SK-N-SH (cell line): ENCODE data around the gene ULK1. TPM values are rescaled to one million over a fixed set of nuclear protein-coding genes. Genes with fewer than 3 reads are reported as not detected.

Source experiments
- CTCF ChIA-PET: fragments of 300-600, 350-600 bp; formaldehyde crosslinking; extraction: SDS; loops from one replicate; lab custom pipeline; 2021; lab: Yijun Ruan, JAX
- POLR2A ChIA-PET: fragments of 350-600 bp; sonication (Branson Sonifier 250); formaldehyde crosslinking; extraction: SDS; loops from one replicate; lab custom pipeline; 2020; ENCODE audit warnings: antibody characterized with exemption, inconsistent platforms; lab: Yijun Ruan, JAX
- DNase-seq: peaks from one replicate; pipeline ENCODE4 v3.0.0; 2012
- H2AFZ ChIP-seq: fragments of 200-600 bp; sonication (generic); 2 replicates; pipeline ENCODE4 v1.8.1; 2016; ENCODE audit warnings: antibody characterized with exemption, mild to moderate bottlenecking, low read depth
- H3F3A ChIP-seq: fragments of 200-600 bp; sonication (generic); replicated peaks from 2 replicates; pipeline ENCODE3; 2016; ENCODE audit warnings: antibody characterized with exemption, mild to moderate bottlenecking; ENCODE audit not compliant: insufficient read depth
- H3K27ac ChIP-seq, 2 experiments: fragments of 200-500 bp in 1 of 2; fragments of 200-600 bp in 1 of 2; sonication (Bioruptor generic) in 1 of 2; sonication (generic), shearing (Covaris generic) in 1 of 2; 2 replicates each; pipeline versions ENCODE4 v1.5.1 to v1.6.1; 2014 to 2016; ENCODE audit warnings: low read depth in 2 of 2, inconsistent platforms in 1 of 2, low read length in 1 of 2, mild to moderate bottlenecking in 1 of 2, mixed read lengths in 1 of 2
- H3K27me3 ChIP-seq: fragments of 200-600 bp; sonication (generic), shearing (Covaris generic); 2 replicates; pipeline ENCODE4 v1.6.1; 2016; ENCODE audit warnings: mixed run types; ENCODE audit not compliant: insufficient read depth
- H3K36me3 ChIP-seq, 2 experiments: fragments of 200-500 bp in 1 of 2; fragments of 200-600 bp in 1 of 2; sonication (Bioruptor generic) in 1 of 2; sonication (generic) in 1 of 2; replicated peaks in 1 of 2; 2 replicates each; pipeline versions ENCODE3 to v1.5.1; 2014 to 2016; ENCODE audit warnings: low read length in 1 of 2, mild to moderate bottlenecking in 1 of 2; ENCODE audit not compliant: insufficient read depth in 2 of 2, control insufficient read depth in 1 of 2
- H3K4me1 ChIP-seq, 2 experiments: fragments of 200-500 bp in 1 of 2; fragments of 200-600 bp in 1 of 2; sonication (Bioruptor generic) in 1 of 2; sonication (generic), shearing (Covaris generic) in 1 of 2; 2 replicates each; pipeline versions ENCODE4 v1.5.1 to v1.6.1; 2014 to 2016; ENCODE audit warnings: low read depth in 1 of 2, low read length in 1 of 2, mixed run types in 1 of 2; ENCODE audit not compliant: insufficient read depth in 2 of 2, control insufficient read depth in 1 of 2
- H3K4me2 ChIP-seq: fragments of 200-600 bp; sonication (generic), shearing (Covaris generic); 2 replicates; pipeline ENCODE4 v1.6.1; 2017; ENCODE audit warnings: mixed run types
- H3K4me3 ChIP-seq, 2 experiments: fragments of 200-500 bp in 1 of 2; fragments of 200-600 bp in 1 of 2; sonication (Bioruptor generic) in 1 of 2; sonication (generic), shearing (Covaris generic) in 1 of 2; 2 replicates each; pipeline versions ENCODE4 v1.5.1 to v1.8.1; 2014 to 2016; ENCODE audit warnings: low read depth in 2 of 2, inconsistent platforms in 1 of 2, low read length in 1 of 2, mild to moderate bottlenecking in 1 of 2, mixed read lengths in 1 of 2, moderate library complexity in 1 of 2
- H3K79me2 ChIP-seq: fragments of 200-600 bp; sonication (generic); 2 replicates; pipeline ENCODE4 v1.8.1; 2017; ENCODE audit warnings: mild to moderate bottlenecking; ENCODE audit not compliant: insufficient read depth
- H3K9ac ChIP-seq: fragments of 200-600 bp; sonication (generic); 2 replicates; pipeline ENCODE4 v1.6.1; 2017; ENCODE audit warnings: mixed run types
- H3K9me2 ChIP-seq: fragments of 200-600 bp; sonication (generic); 2 replicates; pipeline ENCODE4 v1.6.1; 2017; ENCODE audit warnings: mixed run types
- H3K9me3 ChIP-seq: fragments of 200-600 bp; sonication (generic); 2 replicates; pipeline ENCODE4 v1.6.1; 2017; ENCODE audit warnings: mixed run types, mild to moderate bottlenecking, moderate library complexity
- H4K20me1 ChIP-seq: fragments of 200-600 bp; sonication (generic); 2 replicates; pipeline ENCODE4 v1.6.1; 2017; ENCODE audit warnings: mild to moderate bottlenecking, mixed run types; ENCODE audit not compliant: insufficient read depth
- CHD2 ChIP-seq: fragments of 150-350 bp; IDR thresholded peaks from 2 replicates; pipeline ENCODE4 v1.6.1; 2018; ENCODE audit warnings: low read length; ENCODE audit not compliant: partially characterized antibody
- ELF1 ChIP-seq: IDR thresholded peaks from 2 replicates; pipeline ENCODE4 v1.4.0; 2012
- EP300 ChIP-seq, 2 experiments: IDR thresholded peaks; 2 replicates each; pipeline versions ENCODE4 v1.4.0 to v1.6.1; 2012; ENCODE audit warnings: borderline replicate concordance in 1 of 2, low read depth in 1 of 2, low read length in 1 of 2
- EZH2phosphoT487 ChIP-seq: fragments of 200-600 bp; sonication (generic); IDR thresholded peaks from 2 replicates; pipeline ENCODE4 v1.6.1; 2017; ENCODE audit warnings: low read depth, mixed run types, mild to moderate bottlenecking, antibody characterized with exemption, moderate library complexity, borderline replicate concordance
- GABPA ChIP-seq: IDR thresholded peaks from 2 replicates; pipeline ENCODE4 v1.4.0; 2012; ENCODE audit warnings: low read depth, mild to moderate bottlenecking
- IRF3 ChIP-seq: fragments of 150-350 bp; IDR thresholded peaks from 2 replicates; pipeline ENCODE4 v1.6.1; 2016; ENCODE audit warnings: mild to moderate bottlenecking, low read depth, low read length
- JUND ChIP-seq: IDR thresholded peaks from 2 replicates; pipeline ENCODE4 v1.4.0; 2012
- MEF2A ChIP-seq: IDR thresholded peaks from 2 replicates; pipeline ENCODE4 v1.4.0; 2012; ENCODE audit warnings: low read depth, borderline replicate concordance
- PBX3 ChIP-seq: IDR thresholded peaks from 2 replicates; pipeline ENCODE4; 2012
- POLR2AphosphoS5 ChIP-seq: IDR thresholded peaks from 2 replicates; pipeline ENCODE4 v1.6.1; 2012; ENCODE audit warnings: low read depth, low read length
- RCOR1 ChIP-seq: fragments of 150-350 bp; IDR thresholded peaks from 2 replicates; pipeline ENCODE4 v1.6.1; 2017; ENCODE audit warnings: antibody characterized with exemption, low read length
- REST ChIP-seq: IDR thresholded peaks from 2 replicates; pipeline ENCODE4 v1.6.1; 2012; ENCODE audit warnings: mild to moderate bottlenecking, low read depth, low read length, moderate library complexity
- RFX5 ChIP-seq: IDR thresholded peaks from 2 replicates; pipeline ENCODE4 v1.6.1; 2012; ENCODE audit warnings: mild to moderate bottlenecking, improper control_type of control experiment, low read length
- SIN3A ChIP-seq: IDR thresholded peaks from 2 replicates; pipeline ENCODE4 v1.6.1; 2012; ENCODE audit warnings: low read depth, mild to moderate bottlenecking, low read length, moderate library complexity, borderline replicate concordance
- TCF12 ChIP-seq: IDR thresholded peaks from 2 replicates; pipeline ENCODE4 v1.4.0; 2012
- TEAD4 ChIP-seq: IDR thresholded peaks from 2 replicates; pipeline ENCODE4 v1.4.0; 2012; ENCODE audit warnings: mild to moderate bottlenecking, borderline replicate concordance; ENCODE audit not compliant: insufficient read depth
- USF2 ChIP-seq: fragments of 150-350 bp; IDR thresholded peaks from 2 replicates; pipeline ENCODE4 v1.6.1; 2017; ENCODE audit warnings: antibody characterized with exemption, low read length, low read depth, borderline replicate concordance
- YY1 ChIP-seq: IDR thresholded peaks from 2 replicates; pipeline ENCODE4 v1.4.0; 2012; ENCODE audit warnings: low read depth, mild to moderate bottlenecking
- WGBS: methylation state at CpG from one replicate; pipeline ENCODE4 v1.1.6; 2017; ENCODE audit warnings: low lambda C conversion rate; 5-methylcytosine and 5-hydroxymethylcytosine counted together
- polyA plus RNA-seq, 3 experiments: library from polyadenylated mRNA; depleted of rRNA; stranded (reverse); fragments of >200 nt; gene quantifications; 2 replicates each; pipeline ENCODE4 v1.2.3, GENCODE V29; 2012
- TF ChIP-seq, protein P1 (sequence below): fragments of 200-600 bp; sonication (generic); IDR thresholded peaks from 2 replicates; pipeline ENCODE4 v1.6.1; 2017; ENCODE audit warnings: antibody characterized with exemption, mild to moderate bottlenecking, moderate library complexity

Gene ULK1
- polyA plus RNA-seq, 1 of the 3 experiments (the other 2 are of a cell fraction), result 10.7 TPM

GRCh38 chr12:131903270-131904255 lies 9.1 kb downstream of the ULK1 start (continued):
- TF ChIP-seq IRF3 (no peak), MEF2A (no peak), TCF12 (no peak)
- TF ChIP-seq, protein P1, sequence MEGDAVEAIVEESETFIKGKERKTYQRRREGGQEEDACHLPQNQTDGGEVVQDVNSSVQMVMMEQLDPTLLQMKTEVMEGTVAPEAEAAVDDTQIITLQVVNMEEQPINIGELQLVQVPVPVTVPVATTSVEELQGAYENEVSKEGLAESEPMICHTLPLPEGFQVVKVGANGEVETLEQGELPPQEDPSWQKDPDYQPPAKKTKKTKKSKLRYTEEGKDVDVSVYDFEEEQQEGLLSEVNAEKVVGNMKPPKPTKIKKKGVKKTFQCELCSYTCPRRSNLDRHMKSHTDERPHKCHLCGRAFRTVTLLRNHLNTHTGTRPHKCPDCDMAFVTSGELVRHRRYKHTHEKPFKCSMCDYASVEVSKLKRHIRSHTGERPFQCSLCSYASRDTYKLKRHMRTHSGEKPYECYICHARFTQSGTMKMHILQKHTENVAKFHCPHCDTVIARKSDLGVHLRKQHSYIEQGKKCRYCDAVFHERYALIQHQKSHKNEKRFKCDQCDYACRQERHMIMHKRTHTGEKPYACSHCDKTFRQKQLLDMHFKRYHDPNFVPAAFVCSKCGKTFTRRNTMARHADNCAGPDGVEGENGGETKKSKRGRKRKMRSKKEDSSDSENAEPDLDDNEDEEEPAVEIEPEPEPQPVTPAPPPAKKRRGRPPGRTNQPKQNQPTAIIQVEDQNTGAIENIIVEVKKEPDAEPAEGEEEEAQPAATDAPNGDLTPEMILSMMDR, result no peak

DNA sequence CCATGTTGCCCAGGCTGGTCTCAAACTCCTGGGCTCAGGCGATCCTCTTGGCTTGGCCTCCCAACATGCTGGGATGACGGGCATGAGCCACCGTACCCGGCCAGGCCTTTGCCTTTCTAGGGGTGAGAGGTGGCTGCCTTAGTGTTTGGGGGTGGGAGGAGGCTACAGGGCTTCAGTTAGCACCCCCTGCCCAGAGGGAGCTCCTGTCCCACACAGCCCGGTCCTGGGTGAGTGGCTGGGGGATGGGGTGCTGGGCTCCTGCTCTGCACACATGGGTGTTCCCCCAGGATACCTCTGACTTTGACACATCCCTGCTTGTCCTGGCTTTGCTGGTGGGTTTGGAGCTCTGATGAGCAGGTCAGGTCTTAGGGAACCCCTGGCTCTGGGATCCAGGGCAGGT lies 9.9 kb downstream of the ULK1 start:
- Histone ChIP-seq H3K9me3 (no peaks in the 10 kb centered on the region), H4K20me1 (peaks cover 58% of the 10 kb centered on the region), H3K27me3 (no peaks in the 10 kb centered on the region), H3K27ac (no peak overlapping the region), H3K36me3 (peaks cover 6 to 7% of the 10 kb centered on the region in 2 experiments), H3K79me2 (peaks cover 27% of the 10 kb centered on the region), H2AFZ (no peak overlapping the region), H3K4me1 (peaks cover 0 to 22% of the 10 kb centered on the region in 2 experiments; a peak in 1 of 4 replicates), H3K9me2 (no peaks in the 10 kb centered on the region), H3F3A (no peaks in the 10 kb centered on the region), H3K4me3 (no peak overlapping the region), H3K4me2 (no peak overlapping the region), H3K9ac (no peak overlapping the region)
- ChIA-PET POLR2A (no interaction called here), CTCF (interaction anchor here (0.9 to 1.3 kb wide), 4 partner anchors 8 to 71 kb away, joined by 3 to 4 read pairs (median 3); no protein-coding TSS in a partner anchor)
- WGBS, result no CpG with 5 or more reads among the region's 5 CpGs
- no peak for DNase-seq
- no peak for TF ChIP-seq JUND
- no peak for TF ChIP-seq RCOR1
- no peak for TF ChIP-seq GABPA
- no peak for TF ChIP-seq TCF12
- TF ChIP-seq USF2, result no peak
- no peak for TF ChIP-seq TEAD4
- TF ChIP-seq EP300 (IDR thresholded peaks at IDR 0.05; ENCODE audit: borderline replicate concordance in 1 of 2, low read depth in 1 of 2, low read length in 1 of 2), result no peak
- TF ChIP-seq YY1, result no peak
- TF ChIP-seq POLR2AphosphoS5, result no peak
- TF ChIP-seq MEF2A, result no peak
- TF ChIP-seq PBX3, result no peak
- no peak for TF ChIP-seq ELF1
- TF ChIP-seq SIN3A, result no peak
- no peak for TF ChIP-seq IRF3
- TF ChIP-seq CHD2, result no peak
- no peak for TF ChIP-seq RFX5
- no peak for TF ChIP-seq REST
- TF ChIP-seq EZH2phosphoT487, result no peak
